HepG2 (cell line): Measurements from ENCODE around the gene MISP3. TPM values are rescaled to one million over a fixed set of nuclear protein-coding genes. Genes with fewer than 3 reads are reported as not detected.

Source experiments
- ATAC-seq: fragments of 200-7000 bp; cut with Tn5 transposase; 3 replicates; pipeline ENCODE4 v1.9.1; 2020; ENCODE audit warnings: mild to moderate bottlenecking, moderate library complexity
- BruUV-seq: library from RNA; stranded (reverse); fragments of 400-500 nt; replicated peaks from 2 replicates; lab custom pipeline; 2021; lab: Mats Ljungman, UMichigan
- CTCF ChIA-PET: fragments of 300-600 bp; formaldehyde crosslinking; extraction: SDS; loops from one replicate; lab custom pipeline; 2021; ENCODE audit warnings: low total read pairs, inconsistent platforms, low intra/inter-chr PET ratio; lab: Yijun Ruan, JAX
- POLR2A ChIA-PET: fragments of 350-600 bp; sonication (Branson Sonifier 250); formaldehyde crosslinking; loops from one replicate; lab custom pipeline; 2020; ENCODE audit warnings: antibody characterized with exemption, inconsistent platforms; lab: Yijun Ruan, JAX
- DNase-seq: peaks from one replicate; pipeline ENCODE4 v3.0.0-alpha.2; 2015; ENCODE audit warnings: low spot score
- FAIRE-seq: peaks from 3 replicates; lab custom pipeline; 2011; peaks lifted over from hg19 to GRCh38; lab: Jason Lieb, UNC
- H2AFZ ChIP-seq: one replicate; pipeline ENCODE4 v1.6.1; 2011; ENCODE audit warnings: low read length, inconsistent platforms
- H3K27ac ChIP-seq: fragments of 300-600 bp; 3 replicates; pipeline ENCODE4 v1.8.0; 2011; ENCODE audit warnings: mixed run types, mild to moderate bottlenecking, mixed read lengths, low read length, inconsistent platforms; ENCODE audit not compliant: insufficient read depth; ENCODE audit errors: extremely low read length
- H3K27me3 ChIP-seq, 2 experiments: fragments of 200-600 bp in 1 of 2; 2 replicates in 1 of 2; 3 replicates in 1 of 2; pipeline versions ENCODE4 v1.6.0 to v1.8.0; 2011; ENCODE audit warnings: low read length in 2 of 2, mild to moderate bottlenecking in 2 of 2, moderate library complexity in 2 of 2, inconsistent platforms in 1 of 2; ENCODE audit not compliant: insufficient read depth in 2 of 2, control insufficient read depth in 1 of 2
- H3K36me3 ChIP-seq, 2 experiments: fragments of 200-600 bp in 1 of 2; replicated peaks in 1 of 2; 2 replicates in 1 of 2; 3 replicates in 1 of 2; pipeline versions ENCODE4 v1.5.1 to v1.8.0; 2011; ENCODE audit warnings: low read length in 2 of 2, inconsistent platforms in 1 of 2; ENCODE audit not compliant: insufficient read depth in 2 of 2, control insufficient read depth in 1 of 2
- H3K4me1 ChIP-seq: 2 replicates; pipeline ENCODE4 v1.5.1; 2012; ENCODE audit warnings: low read length, inconsistent platforms; ENCODE audit not compliant: insufficient read depth
- H3K4me2 ChIP-seq: 2 replicates; pipeline ENCODE4 v1.6.0; 2011; ENCODE audit warnings: low read depth, low read length, inconsistent platforms
- H3K4me3 ChIP-seq, 3 experiments: fragments of 200-600 bp in 1 of 3; sonication (generic), shearing (Covaris generic) in 1 of 3; replicated peaks in 1 of 3; 2 replicates each; pipeline ENCODE4 v1.5.1; 2011 to 2016; ENCODE audit warnings: low read length in 3 of 3, inconsistent platforms in 2 of 3, low read depth in 2 of 3, mild to moderate bottlenecking in 2 of 3, control low read depth in 1 of 3, mixed read lengths in 1 of 3; ENCODE audit not compliant: insufficient read depth in 1 of 3
- H3K79me2 ChIP-seq: one replicate; pipeline ENCODE4 v1.6.1; 2011; ENCODE audit warnings: low read length, inconsistent platforms; ENCODE audit not compliant: insufficient read depth
- H3K9ac ChIP-seq: 2 replicates; pipeline ENCODE4 v1.6.0; 2011; ENCODE audit warnings: mild to moderate bottlenecking, low read depth, low read length, inconsistent platforms; ENCODE audit not compliant: insufficient read depth
- H3K9me3 ChIP-seq: 2 replicates; pipeline ENCODE4 v1.5.1; 2012; ENCODE audit warnings: mild to moderate bottlenecking, low read length
- H4K20me1 ChIP-seq: 2 replicates; pipeline ENCODE4 v1.6.0; 2011; ENCODE audit warnings: inconsistent platforms, mild to moderate bottlenecking, low read length, moderate library complexity; ENCODE audit not compliant: insufficient read depth
- CREM ChIP-seq, 2 experiments: sonication (generic) in 1 of 2; formaldehyde crosslinking in 1 of 2; IDR thresholded peaks; 2 replicates each; pipeline versions ENCODE4 v1.4.0 to v1.6.1; 2016 to 2020; ENCODE audit warnings: antibody characterized with exemption in 1 of 2, mild to moderate bottlenecking in 1 of 2, missing genetic modification reagents in 1 of 2
- HMGXB4 ChIP-seq, 2 experiments: sonication (generic) in 1 of 2; formaldehyde crosslinking in 1 of 2; IDR thresholded peaks; 2 replicates each; pipeline versions ENCODE4 v1.4.0 to v1.6.1; 2018 to 2020; ENCODE audit warnings: missing genetic modification reagents in 2 of 2, borderline replicate concordance in 1 of 2, low read depth in 1 of 2, mild to moderate bottlenecking in 1 of 2, missing biosample characterization in 1 of 2
- HOMEZ ChIP-seq: IDR thresholded peaks from 2 replicates; pipeline ENCODE4 v1.6.1; 2016; ENCODE audit warnings: low read depth
- HOXA5 ChIP-seq: sonication (generic); formaldehyde crosslinking; IDR thresholded peaks from 2 replicates; pipeline ENCODE4 v1.4.0; 2020; ENCODE audit warnings: missing genetic modification reagents
- MAZ ChIP-seq, 2 experiments: sonication (generic) in 1 of 2; formaldehyde crosslinking in 1 of 2; IDR thresholded peaks; 2 replicates each; pipeline versions ENCODE4 v1.5.0 to v1.6.1; 2012 to 2020; ENCODE audit warnings: low read depth in 2 of 2, mild to moderate bottlenecking in 2 of 2, borderline replicate concordance in 1 of 2, improper control_type of control experiment in 1 of 2, low read length in 1 of 2, missing genetic modification reagents in 1 of 2, moderate library complexity in 1 of 2
- MXD1 ChIP-seq: sonication (generic); formaldehyde crosslinking; IDR thresholded peaks from 2 replicates; pipeline ENCODE4 v1.4.0; 2020; ENCODE audit warnings: mild to moderate bottlenecking, missing genetic modification reagents
- MXI1 ChIP-seq: IDR thresholded peaks from 3 replicates; pipeline ENCODE4 v1.6.1; 2012; ENCODE audit warnings: low read depth, low read length, inconsistent platforms, borderline replicate concordance
- SIX1 ChIP-seq: sonication (generic); formaldehyde crosslinking; IDR thresholded peaks from 2 replicates; pipeline ENCODE4 v1.4.0; 2020; ENCODE audit warnings: missing genetic modification reagents, borderline replicate concordance
- ZFP91 ChIP-seq: sonication (generic); formaldehyde crosslinking; IDR thresholded peaks from 2 replicates; pipeline ENCODE4 v1.9.0; 2022; ENCODE audit warnings: missing genetic modification reagents, mild to moderate bottlenecking, borderline replicate concordance
- ZFX ChIP-seq: sonication (generic); formaldehyde crosslinking; IDR thresholded peaks from 2 replicates; pipeline ENCODE4 v1.4.0; 2020; ENCODE audit warnings: mild to moderate bottlenecking, low read depth, missing genetic modification reagents, moderate library complexity
- ZNF558 ChIP-seq: sonication (generic); formaldehyde crosslinking; IDR thresholded peaks from 2 replicates; pipeline ENCODE4 v1.9.0; 2022; ENCODE audit warnings: mild to moderate bottlenecking, missing genetic modification reagents, borderline replicate concordance
- ZNF749 ChIP-seq: sonication (generic); formaldehyde crosslinking; IDR thresholded peaks from 2 replicates; pipeline ENCODE4 v1.8.0; 2022; ENCODE audit warnings: mild to moderate bottlenecking, missing genetic modification reagents, moderate library complexity, borderline replicate concordance
- WGBS: methylation state at CpG from one replicate; pipeline ENCODE4 v1.1.6; 2017; ENCODE audit warnings: low lambda C conversion rate; 5-methylcytosine and 5-hydroxymethylcytosine counted together
- in situ Hi-C: cut with HindIII; loops from 2 replicates; pipeline ENCODE4 v1.10.0; 2017; ENCODE audit warnings: low pct_unique_long_range_greater_than_20kb; ENCODE audit not compliant: extremely low pct_ligation_motif_present
- intact Hi-C: fragments of 100-400 bp; cut with micrococcal nuclease; formaldehyde crosslinking; loops from one replicate; pipeline ENCODE4 v1.10.0; 2022; ENCODE audit not compliant: unreplicated experiment
- polyA plus RNA-seq, 8 experiments: library from polyadenylated mRNA; depleted of rRNA in 3 of 8; stranded (reverse) in 7 of 8; unstranded in 1 of 8; fragments of >200 nt; fragmentation: Illumina TruSeq in 4 of 8; extraction: Trizol in 4 of 8; gene quantifications; 2 replicates each; pipeline versions ENCODE4 v1.2.1 to v1.2.3, GENCODE V29; 2011 to 2016; ENCODE audit warnings: low read depth in 4 of 8, missing spikeins in 1 of 8, mixed read lengths in 1 of 8; ENCODE audit not compliant: insufficient read depth in 1 of 8
- total RNA-seq, 5 experiments: library from RNA; depleted of rRNA; stranded (reverse); fragments of >200 nt; fragmentation: Illumina TruSeq; extraction: Trizol; gene quantifications; 2 replicates each; pipeline ENCODE4 v1.2.3, GENCODE V29; 2016; ENCODE audit warnings: low read depth in 1 of 5

The MISP3 gene
- total and polyA plus RNA-seq, 2 of the 13 experiments (the other 11 are each of a cell fraction or from before 2014, with no cell fraction given), result 2.5 to 5.4 TPM

- TF ChIP-seq HOMEZ (no peak), CREM (IDR thresholded peaks at IDR 0.05) (no peak), CREM (CRISPR knock-in tag; IDR thresholded peaks at IDR 0.05) (no peak), MAZ (IDR thresholded peaks at IDR 0.05; ENCODE audit: borderline replicate concordance, low read depth, low read length) (peak; percentile 17), MAZ (CRISPR knock-in tag; IDR thresholded peaks at IDR 0.05; ENCODE audit: low read depth) (no peak), HOXA5 (CRISPR knock-in tag) (no peak)
Measured at GRCh38 chr19:14090509-14091080, 18.0 kb downstream of the MISP3 start, which contains the start of gene SAMD1 (continued).

- DNase-seq, result peak; percentile 44
- H3K9me3 ChIP-seq, result peaks cover 6% of the 10 kb centered on the region; the same call in 1 of the 2 replicates
- H3K79me2 ChIP-seq, result peaks cover 4% of the 10 kb centered on the region
- TF ChIP-seq MXD1 (CRISPR knock-in tag) (no peak; the same call in 1 of the 2 replicates), SIX1 (CRISPR knock-in tag) (no peak), ZFX (CRISPR knock-in tag) (peak; percentile 65), HMGXB4 (CRISPR knock-in tag; IDR thresholded peaks at IDR 0.05; ENCODE audit: borderline replicate concordance in 1 of 2, low read depth in 1 of 2) (peak in 1 of 2 experiments; percentile 72; a peak in 2 of 4 replicates), ZFP91 (0 out of 2 replicates have a peak, but pooled peaks have one; percentile 31), ZNF558 (CRISPR knock-in tag) (peak; percentile 45; the same call in 1 of the 2 replicates), MXI1 (no peak; the same call in 2 of the 3 replicates), ZNF749 (CRISPR knock-in tag) (no peak)
Measured at GRCh38 chr19:14091081-14091812, 18.7 kb downstream of the MISP3 start.

More at GRCh38 chr19:14091081-14091812, 18.7 kb downstream of the MISP3 start:
- ATAC-seq, result peak; percentile 82
- Histone ChIP-seq H3K9ac (peak overlapping the region; percentile 74), H3K4me1 (peaks cover 26% of the 10 kb centered on the region), H3K4me3 (peak overlapping the region; percentile 77 to 92 (median 83)), H3K4me2 (peak overlapping the region; percentile 79), H3K27me3 (no peaks in the 10 kb centered on the region), H3K36me3 (peaks cover 4 to 8% of the 10 kb centered on the region in 2 experiments; a peak in 2 of 5 replicates), H2AFZ (no peak overlapping the region), H4K20me1 (no peaks in the 10 kb centered on the region), H3K27ac (peak overlapping the region; percentile 79)
- TSS peak; percentile 85 for BruUV-seq
- WGBS, result under 1% methylated on average over 11 of the region's 72 CpGs
- POLR2A ChIA-PET, result interaction anchor here (1.0 kb wide), 1 partner anchor 45 kb away, joined by 4 read pairs; the partner anchor contains the start of gene ASF1B
- in situ Hi-C loops (no loop called here), intact Hi-C loops (no loop called here)
- CTCF ChIA-PET, result no interaction called here
- FAIRE-seq, result no peak
